Skin epidermis (tissue), 12 donors: ENCODE data around the gene PEAK3.

Experiments used
- H3K27ac ChIP-seq, 21 experiments: fragments of 200-600 bp; sonication (generic) in 11 of 21; one replicate each; pipeline ENCODE4 v1.5.0; 2020; ENCODE audit warnings: mild to moderate bottlenecking in 3 of 21, inconsistent platforms in 2 of 21, moderate library complexity in 2 of 21
- H3K4me3 ChIP-seq, 7 experiments: fragments of 200-600 bp; sonication (generic) in 2 of 7; one replicate each; pipeline ENCODE4 v1.5.0; 2020; ENCODE audit warnings: inconsistent platforms in 2 of 7, mild to moderate bottlenecking in 2 of 7, moderate library complexity in 1 of 7

The PEAK3 gene

DNA sequence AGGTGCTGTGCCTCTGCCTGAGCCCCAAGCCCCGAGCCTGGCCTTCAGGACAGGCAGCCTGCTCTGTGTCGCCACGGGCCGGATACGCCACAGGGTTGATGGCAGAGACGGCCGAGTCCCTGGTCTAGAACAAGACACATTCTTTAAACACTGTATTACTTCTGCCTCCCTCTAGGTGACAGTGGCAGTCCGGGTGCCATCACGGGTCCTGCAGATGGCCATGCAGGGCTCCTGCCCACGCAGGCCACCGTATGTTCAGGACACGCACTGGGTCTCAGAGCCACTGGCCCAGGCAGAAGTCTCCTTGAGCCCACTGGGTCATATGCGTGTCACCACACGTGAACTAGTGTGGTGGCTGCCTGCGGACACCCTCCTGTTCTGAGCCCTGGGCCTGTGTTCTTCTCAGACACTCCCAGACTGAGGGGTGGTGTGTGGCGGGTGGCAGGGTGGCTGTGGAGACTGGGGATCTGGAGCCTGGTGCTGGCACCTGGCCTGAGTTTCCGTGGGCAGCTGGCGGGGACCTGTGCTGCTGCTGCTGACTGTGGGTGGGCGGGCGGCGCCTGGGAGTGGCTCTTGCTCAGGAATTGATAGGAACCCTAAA, 50.3 kb downstream of the PEAK3 start:
- peak overlapping the region in 11 of 21 experiments; percentile 6 to 69 (median 44) for H3K27ac ChIP-seq
- no peak overlapping the region for H3K4me3 ChIP-seq

DNA sequence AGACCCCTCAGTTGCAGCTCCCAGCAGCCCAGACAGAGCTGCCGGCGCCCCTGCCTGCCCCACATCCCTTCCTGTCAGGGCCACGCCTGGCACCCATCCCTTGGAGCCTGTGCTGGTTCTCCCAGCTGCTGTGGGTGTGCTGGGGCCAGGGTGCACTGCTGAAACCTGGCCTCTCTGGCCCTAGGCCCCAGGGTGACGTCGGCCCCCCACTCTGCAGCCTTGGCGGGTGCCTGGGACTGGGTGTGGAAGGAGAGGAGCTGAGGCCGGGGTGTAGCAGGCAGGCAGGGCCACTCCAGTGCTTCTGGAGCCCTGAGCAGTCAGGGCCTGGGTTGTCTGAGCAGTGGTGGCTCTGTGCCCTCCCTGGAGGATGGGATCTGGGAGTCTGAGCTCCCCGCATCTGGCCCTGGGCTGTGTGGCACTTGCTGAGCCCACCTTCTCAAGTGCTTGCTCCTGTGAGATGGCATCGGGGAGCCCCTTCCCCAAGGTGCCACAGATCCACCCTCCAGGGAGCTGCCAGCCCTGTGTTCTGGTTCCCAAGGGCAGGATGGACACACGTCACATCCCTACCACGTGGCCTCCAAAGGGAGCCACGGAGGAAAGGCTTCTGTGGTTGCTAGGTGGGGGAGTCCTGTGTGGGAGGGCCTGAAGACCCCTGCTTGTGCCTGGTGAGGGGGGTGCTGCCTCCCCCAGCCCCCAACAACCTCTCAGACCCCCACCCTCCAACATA, 51.0 kb downstream of the PEAK3 start:
- H3K27ac ChIP-seq: peak overlapping the region in 14 of 21 experiments; percentile 6 to 69 (median 44)
- H3K4me3 ChIP-seq: no peak overlapping the region

DNA sequence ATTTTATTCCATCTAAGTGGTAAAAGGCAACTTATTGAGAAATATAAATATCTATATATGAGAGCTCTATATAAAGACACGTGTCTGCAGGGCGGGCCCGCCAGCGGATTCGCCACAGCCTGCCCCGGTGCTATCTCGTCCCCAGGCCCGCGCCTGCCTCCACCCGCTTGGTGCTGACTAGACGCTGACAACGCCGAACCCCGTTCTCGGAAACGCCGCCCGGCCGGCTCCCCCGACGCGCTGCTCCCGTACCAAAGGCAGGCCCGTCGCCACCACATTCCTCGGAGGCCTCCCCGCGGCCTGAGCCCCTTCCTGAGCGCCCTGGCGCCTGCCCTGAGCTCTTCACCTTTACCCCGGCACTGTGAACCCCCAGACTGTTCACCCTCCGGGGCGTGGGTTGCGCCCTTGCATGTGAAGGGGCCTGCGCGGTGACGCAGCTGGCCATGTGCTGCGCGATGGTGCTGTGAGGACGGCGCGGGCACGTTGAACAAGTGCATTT, 51.9 kb downstream of the PEAK3 start:
- H3K4me3 ChIP-seq: no peak overlapping the region
- H3K27ac ChIP-seq: peak overlapping the region in 11 of 21 experiments; percentile 29 to 69 (median 62)

DNA sequence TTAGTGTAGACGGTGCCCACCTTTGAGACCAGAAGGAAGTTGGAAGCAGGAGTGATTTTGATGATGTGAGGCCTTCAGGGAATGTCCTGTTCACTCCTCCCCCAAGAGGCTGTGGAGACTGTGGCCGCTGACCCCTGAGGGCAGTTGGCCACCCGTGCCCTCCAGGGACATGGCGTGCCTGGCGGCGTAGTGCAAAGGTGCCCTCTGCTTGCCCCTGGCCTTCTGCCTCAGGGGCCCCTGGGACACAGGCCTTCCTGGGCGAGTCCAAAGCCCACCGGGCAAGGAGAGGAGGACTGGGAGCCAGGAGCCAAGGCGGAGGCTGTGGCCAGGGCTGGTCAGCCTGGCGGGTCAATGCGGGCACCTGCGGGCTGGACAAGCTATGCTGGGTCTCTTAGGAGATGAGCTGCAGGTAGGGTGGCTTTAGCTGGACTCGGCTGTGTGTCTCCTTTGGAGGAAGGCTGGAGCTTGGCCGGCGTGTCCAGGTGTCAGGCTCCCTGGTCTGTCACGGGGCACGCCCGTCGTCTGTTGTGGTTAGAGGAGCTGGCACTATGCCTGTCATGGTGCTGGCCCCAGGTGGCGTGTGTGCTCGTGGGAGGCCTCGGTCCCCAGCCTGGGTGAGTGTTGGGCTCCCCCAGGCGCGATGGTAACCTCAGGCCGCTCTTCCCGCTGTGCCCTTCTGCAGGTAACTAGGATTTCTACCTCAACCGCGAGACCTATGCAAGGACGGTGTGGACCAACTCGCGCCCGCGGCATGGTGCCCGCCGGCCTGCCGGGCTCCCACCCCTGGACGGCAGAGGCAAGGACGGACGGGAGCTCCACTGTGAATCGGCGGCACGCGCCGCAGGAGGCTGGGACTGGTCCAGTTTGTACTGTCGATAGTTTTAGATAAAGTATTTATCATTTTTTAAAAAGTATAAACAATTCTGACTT, 52.6 kb downstream of the PEAK3 start:
- H3K27ac ChIP-seq: peak overlapping the region in 2 of 21 experiments; percentile 20 to 44
- no peak overlapping the region for H3K4me3 ChIP-seq

DNA sequence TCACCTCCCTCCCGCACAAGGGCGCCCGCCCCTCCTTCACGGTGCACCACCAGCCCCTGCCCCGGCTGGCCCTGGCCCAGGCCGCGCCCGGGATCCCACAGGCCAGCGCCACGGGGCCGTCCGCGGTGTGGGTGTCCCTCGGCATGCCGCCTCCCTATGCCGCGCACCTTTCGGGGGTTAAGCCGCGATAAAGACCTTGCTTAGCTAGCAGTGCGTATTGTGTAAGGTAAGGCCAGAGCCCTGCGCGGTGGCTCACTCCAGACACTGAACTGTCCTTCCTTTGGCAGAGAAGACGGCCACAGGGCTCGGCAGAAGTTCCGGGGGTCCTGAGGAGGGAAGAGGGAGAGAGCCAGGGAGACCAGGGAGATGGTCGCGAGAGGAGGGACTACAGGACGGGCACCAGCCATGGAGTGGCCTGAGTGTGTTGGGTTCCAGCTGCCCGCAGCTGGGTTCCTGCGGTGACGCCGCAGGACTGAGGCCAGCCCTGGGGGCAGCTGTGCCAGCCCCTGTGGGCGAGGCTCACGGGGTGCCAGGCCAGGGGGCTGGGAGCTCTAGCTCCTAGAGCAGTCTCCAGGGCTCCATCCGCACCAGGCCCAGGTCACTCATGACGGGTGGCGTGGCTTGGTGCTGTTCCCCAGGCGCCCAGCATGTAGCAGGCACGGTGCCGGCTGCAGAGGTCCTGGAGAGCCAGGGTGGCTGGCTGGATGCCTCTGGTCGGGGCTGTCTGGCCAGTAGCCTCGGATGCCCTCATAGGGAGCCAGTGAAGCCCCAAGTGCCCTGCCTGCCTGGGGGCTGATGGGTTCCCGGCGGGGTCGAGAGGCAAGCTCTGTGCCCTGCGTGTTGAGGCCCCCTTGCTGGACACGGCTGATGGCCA, 53.6 kb downstream of the PEAK3 start:
- Histone ChIP-seq H3K4me3 (no peak overlapping the region), H3K27ac (peak overlapping the region in 2 of 21 experiments; percentile 20 to 56)

DNA sequence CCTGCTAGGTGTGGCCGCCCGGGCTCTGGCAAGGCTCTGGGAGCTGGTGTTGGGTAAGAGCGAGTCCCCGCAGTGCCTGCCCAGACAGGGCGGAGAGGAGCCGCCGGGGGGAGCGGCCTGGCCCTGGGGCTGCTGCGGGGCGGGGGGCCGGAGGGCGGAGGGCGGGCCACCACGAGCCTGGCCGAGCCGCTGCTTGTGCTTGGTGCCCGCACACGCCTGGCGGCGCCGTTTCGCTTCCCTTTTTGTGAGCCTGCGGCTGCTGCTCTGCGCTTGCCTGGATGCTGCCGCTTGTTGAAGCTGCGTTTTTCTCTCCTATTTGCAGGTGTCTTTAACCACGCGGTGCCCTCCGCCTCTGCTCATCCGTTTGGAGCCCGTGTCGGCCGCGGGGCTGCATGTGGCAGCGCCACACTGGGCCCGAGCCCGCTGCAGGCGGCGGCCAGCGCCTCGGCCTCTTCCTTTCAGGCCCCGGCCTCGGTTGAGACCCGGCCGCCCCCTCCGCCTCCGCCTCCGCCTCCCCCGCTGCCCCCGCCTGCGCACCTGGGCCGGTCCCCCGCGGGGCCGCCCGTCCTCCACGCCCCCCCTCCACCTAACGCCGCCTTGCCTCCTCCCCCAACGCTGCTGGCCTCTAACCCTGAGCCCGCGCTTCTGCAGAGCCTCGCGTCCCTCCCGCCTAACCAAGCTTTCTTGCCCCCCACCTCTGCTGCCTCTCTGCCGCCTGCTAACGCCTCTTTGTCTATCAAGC, 54.4 kb downstream of the PEAK3 start:
- H3K27ac ChIP-seq: peak overlapping the region in 3 of 21 experiments; percentile 31 to 56 (median 42)
- H3K4me3 ChIP-seq: no peak overlapping the region

DNA sequence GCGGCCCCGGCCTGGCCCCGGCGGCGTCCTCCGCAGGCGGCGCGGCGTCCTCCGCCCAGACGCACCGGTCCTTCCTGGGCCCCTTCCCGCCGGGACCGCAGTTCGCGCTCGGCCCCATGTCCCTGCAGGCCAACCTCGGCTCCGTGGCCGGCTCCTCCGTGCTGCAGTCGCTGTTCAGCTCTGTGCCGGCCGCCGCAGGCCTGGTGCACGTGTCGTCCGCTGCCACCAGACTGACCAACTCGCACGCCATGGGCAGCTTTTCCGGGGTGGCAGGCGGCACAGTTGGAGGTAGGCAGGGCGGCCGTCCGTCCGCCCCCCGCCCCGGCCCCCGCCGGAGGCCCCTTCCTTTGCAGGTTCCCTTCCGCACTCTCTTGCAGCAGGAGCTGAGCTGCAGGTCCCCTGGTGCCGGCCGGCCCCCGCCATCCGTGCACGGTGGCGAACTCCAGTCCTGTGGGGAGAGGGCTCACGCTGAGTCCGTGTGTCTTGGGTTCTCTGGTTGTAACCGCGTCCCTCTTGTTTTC, 55.1 kb downstream of the PEAK3 start:
- H3K27ac ChIP-seq: peak overlapping the region in 3 of 21 experiments; percentile 31 to 56 (median 42)

DNA sequence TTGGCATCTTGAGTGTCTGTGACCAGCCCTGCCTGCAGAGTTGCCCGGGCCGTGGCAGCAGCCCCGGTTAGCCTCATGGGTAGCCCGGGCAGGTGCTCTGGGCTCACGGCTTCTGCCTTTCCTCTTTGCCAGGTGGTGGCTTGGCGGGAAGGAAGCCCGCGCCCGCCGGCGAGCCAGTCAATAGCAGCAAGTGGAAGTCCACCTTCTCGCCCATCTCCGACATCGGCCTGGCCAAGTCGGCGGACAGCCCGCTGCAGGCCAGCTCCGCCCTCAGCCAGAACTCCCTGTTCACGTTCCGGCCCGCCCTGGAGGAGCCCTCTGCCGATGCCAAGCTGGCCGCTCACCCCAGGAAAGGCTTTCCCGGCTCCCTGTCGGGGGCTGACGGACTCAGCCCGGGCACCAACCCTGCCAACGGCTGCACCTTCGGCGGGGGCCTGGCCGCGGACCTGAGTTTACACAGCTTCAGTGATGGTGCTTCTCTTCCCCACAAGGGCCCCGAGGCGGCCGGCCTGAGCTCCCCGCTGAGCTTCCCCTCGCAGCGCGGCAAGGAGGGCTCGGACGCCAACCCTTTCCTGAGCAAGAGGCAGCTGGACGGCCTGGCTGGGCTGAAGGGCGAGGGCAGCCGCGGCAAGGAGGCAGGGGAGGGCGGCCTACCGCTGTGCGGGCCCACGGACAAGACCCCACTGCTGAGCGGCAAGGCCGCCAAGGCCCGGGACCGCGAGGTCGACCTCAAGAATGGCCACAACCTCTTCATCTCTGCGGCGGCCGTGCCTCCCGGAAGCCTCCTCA, 55.7 kb downstream of the PEAK3 start:
- no peak overlapping the region for H3K27ac ChIP-seq

More for the DNA sequence above, 55.1 kb downstream of the PEAK3 start:
- H3K4me3 ChIP-seq: no peak overlapping the region

DNA sequence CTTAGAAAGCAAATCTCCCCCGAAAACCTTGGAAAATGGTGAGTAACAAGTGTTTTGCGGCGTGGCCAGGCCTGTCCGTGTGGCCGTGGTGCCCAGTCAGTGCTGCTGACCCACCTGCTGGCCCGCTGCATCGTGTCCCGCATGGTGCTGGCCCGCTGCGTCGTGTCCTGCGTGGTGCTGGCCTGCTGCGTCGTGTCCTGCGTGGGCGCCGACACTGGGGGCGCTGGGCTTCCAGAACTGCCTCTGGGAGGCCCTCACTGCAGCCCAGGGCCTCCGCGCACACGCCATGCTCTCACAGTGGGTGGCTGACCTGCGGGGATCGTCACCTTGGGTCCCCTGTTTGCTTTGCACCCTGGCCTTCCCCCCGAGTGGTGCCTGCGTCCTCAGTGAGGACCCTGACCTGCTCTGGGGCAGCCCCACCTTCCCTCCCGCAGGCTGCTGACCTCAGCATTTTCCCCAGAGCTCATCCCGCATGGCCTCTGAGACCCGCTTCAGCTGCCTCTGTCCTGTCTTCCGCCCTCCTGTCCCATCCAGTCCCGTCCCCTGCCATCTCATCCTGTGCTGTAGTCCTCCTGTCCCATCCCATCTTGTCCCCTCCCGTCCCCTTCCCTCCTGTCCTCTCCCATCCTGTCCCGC, 56.4 kb downstream of the PEAK3 start:
- no peak overlapping the region for H3K4me3 ChIP-seq
- no peak overlapping the region for H3K27ac ChIP-seq

More for the DNA sequence above, 55.7 kb downstream of the PEAK3 start:
- H3K4me3 ChIP-seq: no peak overlapping the region

DNA sequence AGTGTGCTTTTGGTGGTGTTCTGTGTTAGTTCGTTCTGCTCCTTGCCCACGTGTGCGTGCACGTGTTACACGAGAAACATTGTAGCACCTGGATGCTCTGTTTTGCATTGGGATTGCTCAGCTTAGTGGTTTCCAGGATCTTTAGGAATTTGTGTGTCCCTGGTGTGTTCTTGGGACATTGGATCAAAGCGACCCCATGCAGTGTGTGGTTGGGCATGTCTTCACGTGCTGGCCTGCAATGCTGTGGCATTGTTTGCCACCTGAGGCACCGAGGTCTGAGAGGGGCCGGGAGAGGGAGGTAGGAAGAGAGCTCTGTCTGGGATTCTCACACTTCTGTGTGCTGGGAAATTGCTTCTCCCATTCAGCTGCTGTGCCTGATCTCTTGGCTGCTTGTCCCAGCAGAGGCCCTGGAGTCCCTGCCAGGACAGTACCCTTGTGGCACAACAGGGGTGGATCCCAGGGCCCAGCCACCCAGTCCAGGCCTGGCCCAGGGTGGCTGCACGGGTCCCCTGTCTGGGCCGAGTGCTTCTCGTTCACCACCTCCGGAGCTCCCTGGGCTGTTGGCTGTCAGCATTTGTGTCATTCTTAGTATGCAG, 57.1 kb downstream of the PEAK3 start:
- no peak overlapping the region for H3K4me3 ChIP-seq
- peak overlapping the region in 1 of 21 experiments; percentile 34 for H3K27ac ChIP-seq
